HG03354 (cell line): ENCODE results near the gene ZNF853.

ENCODE experiments used
- ATAC-seq: cut with Tn5 transposase; IDR thresholded peaks from one replicate; pipeline ENCODE4 v1.9.1; 2021; ENCODE audit warnings: mild to moderate bottlenecking; ENCODE audit not compliant: unreplicated experiment, poor library complexity, severe bottlenecking

ZNF853 gene

DNA sequence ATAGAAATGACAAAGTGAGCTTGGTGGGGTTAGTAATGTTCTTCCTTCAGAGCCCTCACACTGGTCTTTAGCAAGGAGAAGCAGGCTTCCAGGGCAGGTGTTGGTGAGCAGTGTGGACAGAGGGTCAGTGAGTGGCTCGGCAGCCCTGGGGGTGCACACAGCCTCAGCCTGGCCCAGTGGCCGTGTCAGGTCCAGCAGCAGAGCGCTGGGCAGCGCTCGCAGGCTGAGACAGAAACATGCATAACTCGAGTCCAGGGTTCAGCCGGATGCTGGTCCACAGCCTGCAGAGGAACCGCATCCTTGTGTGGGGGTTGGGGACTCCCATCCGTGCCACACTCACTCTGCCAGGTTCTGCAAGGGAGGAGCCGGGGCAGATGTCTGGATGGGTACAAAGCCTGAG is 11.0 kb upstream of the ZNF853 start:
- ATAC-seq, result no peak

DNA sequence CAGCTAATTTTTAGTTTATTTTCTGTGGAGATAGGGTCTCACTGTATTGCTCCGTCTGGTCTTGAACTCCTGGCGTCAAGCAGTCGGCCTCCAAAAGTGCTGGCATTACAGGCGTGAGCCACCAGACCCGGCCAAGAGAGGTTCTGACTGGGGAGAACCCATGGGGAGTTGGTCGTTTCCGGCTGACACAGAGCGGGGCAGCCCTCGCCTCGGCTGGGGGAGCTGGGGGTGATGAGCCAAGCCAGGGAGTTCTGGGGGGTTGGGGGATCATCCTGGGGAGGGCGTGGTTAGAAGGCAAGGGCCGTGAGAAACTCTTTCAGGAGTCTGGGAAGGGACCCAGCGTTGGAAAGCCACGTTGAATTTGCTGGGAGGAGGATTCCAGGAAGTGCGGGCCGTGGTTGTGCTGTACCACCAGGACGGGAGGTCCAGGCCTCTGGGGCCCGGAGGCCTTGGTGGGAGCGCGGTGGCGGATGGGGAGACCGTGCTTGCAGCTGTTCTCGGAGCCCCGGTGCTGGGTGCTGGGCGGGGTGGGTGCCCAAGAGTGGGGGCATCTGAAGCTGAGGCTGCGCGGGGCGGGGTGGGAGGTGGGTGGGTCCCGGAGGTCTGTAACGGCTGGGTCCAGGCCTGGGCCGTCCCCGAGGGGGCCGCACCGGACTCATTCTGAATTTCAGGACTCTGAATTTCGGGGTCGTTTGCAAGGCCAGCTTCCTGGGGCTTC is 8.4 kb upstream of the ZNF853 start:
- ATAC-seq, result no peak

DNA sequence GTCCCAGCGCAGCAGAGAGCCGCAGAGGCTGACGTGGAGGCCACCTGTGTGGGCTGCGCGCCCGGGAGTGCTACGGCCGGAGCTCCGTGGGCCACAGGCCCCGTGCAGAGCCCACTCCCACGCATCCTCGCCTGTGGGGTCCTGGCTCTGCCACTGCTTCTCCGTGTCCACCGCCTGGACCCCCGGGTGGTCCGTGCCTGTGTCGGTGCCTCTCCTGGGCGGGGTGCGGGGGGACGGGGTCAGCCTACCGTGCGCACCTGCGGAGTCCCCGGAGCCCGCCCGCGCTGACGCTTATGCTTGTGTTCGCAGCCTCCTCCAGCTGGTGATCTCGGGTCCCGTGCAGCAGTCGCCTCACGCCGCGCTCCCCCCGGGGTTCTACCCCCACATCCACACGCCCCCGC is 7.8 kb upstream of the ZNF853 start:
- ATAC-seq, result no peak

- ATAC-seq, result no peak
Measured at GRCh38 chr7:6608081-6608480, 7.3 kb upstream of the ZNF853 start.

- ATAC-seq, result no peak
Measured at GRCh38 chr7:6608794-6609193, 6.6 kb upstream of the ZNF853 start.

- ATAC-seq, result no peak
Measured at GRCh38 chr7:6612819-6613218, 2.6 kb upstream of the ZNF853 start.

DNA sequence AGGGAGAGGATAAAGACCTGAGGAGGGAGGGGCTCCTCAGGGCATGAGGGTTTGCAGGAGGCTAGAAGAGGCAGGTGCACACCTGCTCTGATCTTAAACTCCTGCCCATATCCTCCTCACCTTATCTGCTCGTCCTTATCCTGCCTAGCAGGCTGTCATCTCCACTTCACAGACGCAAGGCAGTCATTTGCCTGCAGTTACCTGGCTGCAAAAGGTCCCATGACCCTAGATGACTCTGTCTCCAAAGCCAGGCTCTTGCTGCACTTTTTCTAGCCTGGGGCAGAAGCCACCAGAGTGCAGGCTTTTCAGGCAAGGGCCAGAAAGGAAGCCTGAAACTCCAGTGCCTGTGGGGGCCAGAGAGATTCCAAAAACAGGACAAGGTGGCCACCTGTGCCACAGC is 1.7 kb upstream of the ZNF853 start:
- no peak for ATAC-seq

- no peak for ATAC-seq
Measured at GRCh38 chr7:6615723-6616555, 529 bp downstream of the ZNF853 start.

DNA sequence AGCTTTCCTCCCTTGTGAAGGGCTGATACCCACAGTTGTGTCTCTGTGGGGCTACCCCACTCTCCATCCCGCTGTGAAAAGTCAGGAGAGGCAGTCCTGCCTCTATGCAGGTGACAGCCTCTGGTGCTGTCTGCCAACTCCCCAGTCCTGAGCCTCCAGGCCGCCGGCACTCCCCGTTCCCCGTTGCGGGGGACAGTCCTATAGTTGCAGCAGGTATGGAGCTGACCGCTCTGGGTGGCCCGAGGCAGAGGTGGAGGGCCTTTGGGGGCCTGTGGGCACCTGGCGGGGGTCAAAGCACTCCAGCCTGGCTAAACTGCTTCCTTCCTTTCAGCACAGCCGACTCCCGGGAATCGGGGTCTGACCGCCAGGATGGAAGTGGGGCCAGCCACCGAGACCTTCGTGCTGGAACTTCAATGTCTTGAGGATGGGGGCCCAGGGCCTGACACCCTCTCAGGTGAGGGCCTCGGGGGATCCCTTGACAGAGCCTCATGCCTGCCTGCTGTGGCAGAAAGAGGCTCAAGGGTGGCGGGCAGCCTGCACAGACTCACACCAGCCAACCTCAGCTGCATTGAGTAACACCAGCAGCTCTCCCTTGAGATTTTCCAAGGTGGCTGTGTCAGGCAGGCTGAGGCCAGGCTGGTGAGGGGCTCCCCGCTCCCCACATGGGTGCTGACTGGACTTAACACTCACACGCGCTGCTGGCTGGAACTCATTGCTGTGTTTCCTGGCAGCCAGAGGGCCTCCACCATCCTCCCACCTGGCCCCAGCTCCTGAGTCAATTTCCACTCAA is 1.6 kb downstream of the ZNF853 start:
- ATAC-seq, result no peak

- ATAC-seq, result no peak
Measured at GRCh38 chr7:6618621-6619020, 3.2 kb downstream of the ZNF853 start.

DNA sequence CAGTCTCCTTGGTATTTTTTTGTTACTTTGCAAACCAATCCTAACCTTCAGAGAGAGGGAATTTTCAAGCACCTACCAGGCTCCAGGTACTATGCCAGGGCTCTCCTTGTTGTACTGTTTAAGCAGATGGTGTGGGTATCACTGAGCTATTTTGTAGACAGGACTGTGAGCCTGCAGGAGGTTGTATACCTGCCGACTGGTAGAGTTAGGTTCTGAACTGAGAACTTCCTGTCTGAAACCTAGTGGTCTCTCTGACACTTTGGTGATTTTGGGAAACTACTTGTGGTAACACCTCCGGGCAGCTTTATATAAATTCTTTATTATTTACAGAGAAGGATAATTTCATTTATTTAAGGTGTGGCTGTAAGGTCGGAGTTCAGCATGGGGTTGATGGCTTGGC is 4.6 kb downstream of the ZNF853 start:
- ATAC-seq, result no peak

DNA sequence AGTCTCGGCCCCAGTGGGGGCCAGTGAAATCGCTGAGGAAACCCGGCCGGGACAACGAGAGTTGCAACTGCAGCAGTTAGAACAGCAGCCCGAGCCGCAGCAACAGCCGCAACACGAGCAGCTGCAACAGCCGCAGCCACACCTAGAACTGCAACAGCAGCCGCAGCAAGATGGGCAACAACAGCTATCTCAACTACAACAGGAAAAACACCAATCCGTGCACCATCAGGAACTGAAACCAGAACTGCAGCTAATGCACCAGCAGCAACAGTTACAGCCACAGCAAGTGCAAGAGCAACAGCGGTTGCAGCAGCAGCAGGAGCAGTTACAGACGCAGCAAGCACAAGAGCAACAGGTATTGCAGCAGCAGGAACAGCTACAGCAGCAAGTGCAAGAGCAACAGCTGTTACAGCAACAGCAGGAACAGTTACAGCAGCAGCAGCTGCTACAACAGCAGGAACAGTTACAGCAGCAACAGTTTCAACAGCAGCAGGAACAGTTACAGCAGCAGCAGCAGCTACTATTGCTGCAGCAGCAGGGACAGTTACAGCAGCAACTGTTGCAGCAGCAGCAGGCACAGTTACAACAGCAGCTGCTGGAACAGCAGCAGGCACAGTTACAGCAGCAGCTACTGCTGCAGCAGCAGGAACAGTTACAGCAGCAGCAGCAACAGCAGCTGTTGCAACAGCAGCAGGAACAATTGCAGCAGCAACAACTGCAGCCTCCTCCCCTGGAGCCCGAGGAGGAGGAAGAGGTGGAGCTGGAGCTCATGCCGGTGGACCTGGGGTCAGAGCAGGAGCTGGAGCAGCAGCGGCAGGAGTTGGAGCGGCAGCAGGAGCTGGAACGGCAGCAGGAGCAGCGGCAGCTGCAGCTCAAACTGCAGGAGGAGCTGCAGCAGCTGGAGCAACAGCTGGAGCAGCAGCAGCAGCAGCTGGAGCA is 6.1 kb downstream of the ZNF853 start:
- ATAC-seq, result no peak

DNA sequence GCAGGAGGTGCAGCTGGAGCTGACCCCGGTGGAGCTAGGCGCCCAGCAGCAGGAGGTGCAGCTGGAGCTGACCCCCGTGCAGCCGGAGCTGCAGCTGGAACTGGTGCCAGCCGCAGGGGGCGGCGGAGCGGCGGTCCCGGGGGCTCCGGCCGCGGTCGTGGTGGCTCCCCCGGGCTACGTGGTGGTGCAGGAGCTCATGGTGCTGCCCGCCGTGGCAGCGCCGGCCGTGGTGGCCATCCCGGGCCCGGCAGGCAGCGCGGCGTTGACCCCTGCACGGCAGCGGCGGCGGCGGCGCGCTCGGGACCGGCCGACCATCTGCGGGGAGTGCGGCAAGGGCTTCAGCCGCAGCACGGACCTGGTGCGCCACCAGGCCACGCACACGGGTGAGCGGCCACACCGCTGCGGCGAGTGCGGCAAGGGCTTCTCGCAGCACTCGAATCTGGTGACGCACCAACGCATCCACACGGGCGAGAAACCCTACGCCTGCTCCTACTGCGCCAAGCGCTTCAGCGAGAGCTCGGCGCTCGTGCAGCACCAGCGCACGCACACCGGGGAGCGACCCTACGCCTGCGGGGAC is 6.8 kb downstream of the ZNF853 start:
- no peak for ATAC-seq

DNA sequence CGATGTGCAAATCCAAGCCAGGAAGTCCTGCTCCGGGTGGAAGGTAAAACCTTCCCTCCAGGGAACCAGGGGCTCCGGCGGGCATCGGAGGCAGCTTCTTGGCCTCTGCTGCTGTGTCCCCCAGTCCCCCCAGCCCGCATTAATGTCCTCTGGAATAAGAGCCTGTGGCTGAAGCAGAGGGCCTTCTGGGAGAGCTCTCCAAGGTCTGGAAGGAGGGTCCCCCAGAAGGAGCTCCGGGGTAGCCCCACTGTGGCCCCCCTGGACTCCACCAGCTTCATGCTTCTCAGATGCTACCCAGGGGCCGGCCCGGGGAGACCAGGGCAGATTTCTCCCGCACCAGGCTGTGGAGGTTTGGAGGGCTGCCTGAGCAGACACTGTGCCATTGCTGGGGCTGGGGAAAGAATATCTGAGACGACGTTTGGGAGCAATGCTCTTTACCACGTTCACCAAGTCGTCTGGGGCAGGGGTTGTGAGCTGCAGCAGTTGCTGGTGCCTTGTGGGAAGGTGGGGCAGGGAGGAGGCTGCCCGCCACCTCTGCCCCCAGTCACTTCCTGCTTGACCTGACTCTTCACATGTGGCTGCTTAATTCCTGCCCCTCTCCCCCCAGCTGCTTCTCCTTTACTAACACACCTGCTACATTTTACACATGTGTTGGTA is 8.3 kb downstream of the ZNF853 start:
- no peak for ATAC-seq

DNA sequence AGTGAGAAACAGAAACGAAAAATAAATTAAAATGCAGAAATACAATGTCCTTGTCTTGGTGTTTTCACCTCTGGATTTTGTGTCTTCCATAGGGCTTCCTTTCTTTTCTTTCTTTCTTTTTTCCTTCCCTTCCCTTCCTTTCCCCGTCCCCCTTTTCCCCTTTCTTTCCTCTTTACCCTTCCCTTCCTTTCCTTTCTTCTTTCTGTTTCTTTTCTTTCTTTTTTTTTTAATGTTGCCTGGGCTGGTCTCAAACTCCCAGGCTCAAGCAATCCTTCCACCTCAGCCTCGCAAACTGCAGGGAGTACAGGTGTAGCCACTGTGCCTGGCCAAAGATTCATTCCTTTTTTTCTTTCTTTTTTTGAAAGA is 8.8 kb downstream of the ZNF853 start:
- ATAC-seq, result no peak

DNA sequence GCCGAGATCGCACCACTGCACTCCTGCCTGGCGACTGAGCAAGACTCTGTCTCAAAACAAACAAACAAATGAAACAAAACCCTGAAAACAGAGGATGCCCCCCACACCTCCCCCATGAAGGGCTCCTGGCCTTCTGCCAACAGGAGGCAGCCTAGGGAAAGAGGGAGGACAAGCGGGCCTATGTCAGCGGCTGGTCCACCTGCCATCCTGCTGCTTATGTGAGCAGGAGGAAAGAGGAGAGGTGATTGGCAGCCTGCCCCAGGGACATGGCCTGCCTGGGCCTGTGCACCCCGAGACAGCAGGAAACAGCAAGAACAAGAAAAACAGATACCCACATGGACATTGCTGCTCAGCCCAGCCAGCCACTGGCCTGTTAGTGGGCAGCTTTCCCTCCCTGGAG is 12.6 kb downstream of the ZNF853 start:
- no peak for ATAC-seq

- no peak for ATAC-seq
Measured at GRCh38 chr7:6630007-6630849, 14.8 kb downstream of the ZNF853 start.

DNA sequence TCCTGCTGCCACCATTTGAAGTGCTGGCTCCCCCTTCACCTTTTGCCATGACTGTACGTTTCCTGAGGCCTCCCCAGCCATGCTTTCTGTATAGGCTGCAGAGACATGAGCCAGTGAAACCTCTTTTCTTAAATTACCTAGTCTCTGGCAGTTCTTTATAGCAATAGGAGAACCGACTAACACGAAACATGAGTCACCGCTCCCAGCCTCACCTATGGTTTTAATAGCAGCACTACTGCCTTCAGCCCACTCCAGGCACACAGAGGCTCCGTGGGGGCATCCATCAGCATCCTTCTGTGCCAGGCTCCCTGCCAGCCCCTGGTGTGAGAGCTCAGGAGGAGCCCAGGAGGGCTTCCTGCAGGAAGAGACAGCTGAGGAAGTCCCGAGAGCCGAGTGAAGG is 16.2 kb downstream of the ZNF853 start:
- ATAC-seq, result no peak
